A673 (cell line): ENCODE measurements around the gene GPC6.

ENCODE experiments used
- EZH2 ChIP-seq: fragments of 200-600 bp; sonication (generic); IDR thresholded peaks from 2 replicates; pipeline ENCODE4 v1.6.1; 2017; ENCODE audit warnings: borderline replicate concordance, low read depth, mild to moderate bottlenecking, mixed read lengths, antibody characterized with exemption, low read length; ENCODE audit not compliant: poor library complexity, severe bottlenecking
- TF ChIP-seq, protein P1 (sequence below): fragments of 300-800, 200-600 bp; sonication (generic); conservative IDR thresholded peaks from 2 replicates; pipeline ENCODE4 v1.5.1; 2017; ENCODE audit warnings: low read depth, mild to moderate bottlenecking, antibody characterized with exemption, low read length, moderate library complexity, mixed read lengths

DNA sequence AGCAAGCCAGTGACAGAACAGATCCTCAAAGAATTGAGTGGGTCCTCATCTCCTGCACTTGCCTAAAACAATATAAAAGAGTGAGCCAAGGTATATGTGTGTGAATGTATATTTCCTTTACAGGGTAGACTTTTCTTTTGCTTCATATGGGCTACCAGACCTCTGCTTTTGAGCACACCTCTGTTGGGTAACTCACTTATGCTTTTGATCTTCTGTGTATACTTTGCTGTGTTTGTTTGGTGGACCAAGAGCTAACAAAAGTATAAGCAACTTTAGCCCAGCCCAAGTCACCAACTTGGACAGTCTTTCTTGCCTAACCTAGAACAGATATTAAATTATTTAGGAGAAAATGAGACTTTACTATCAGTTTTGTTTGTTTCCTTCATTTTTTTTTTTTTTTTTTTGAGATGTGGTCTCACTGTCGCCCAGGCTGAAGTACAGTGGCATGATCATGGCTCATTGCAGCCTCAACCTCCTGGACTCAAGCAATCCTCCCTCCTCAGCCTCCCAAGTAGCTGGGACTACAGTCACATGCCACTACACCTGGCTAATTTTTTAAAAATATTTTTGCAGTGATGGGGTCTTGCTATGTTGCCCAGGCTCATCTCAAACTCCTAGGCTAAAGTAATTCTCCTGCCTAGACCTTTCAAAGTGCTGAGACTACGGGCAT lies 739.8 kb downstream of the GPC6 start:
- TF ChIP-seq, protein P1, sequence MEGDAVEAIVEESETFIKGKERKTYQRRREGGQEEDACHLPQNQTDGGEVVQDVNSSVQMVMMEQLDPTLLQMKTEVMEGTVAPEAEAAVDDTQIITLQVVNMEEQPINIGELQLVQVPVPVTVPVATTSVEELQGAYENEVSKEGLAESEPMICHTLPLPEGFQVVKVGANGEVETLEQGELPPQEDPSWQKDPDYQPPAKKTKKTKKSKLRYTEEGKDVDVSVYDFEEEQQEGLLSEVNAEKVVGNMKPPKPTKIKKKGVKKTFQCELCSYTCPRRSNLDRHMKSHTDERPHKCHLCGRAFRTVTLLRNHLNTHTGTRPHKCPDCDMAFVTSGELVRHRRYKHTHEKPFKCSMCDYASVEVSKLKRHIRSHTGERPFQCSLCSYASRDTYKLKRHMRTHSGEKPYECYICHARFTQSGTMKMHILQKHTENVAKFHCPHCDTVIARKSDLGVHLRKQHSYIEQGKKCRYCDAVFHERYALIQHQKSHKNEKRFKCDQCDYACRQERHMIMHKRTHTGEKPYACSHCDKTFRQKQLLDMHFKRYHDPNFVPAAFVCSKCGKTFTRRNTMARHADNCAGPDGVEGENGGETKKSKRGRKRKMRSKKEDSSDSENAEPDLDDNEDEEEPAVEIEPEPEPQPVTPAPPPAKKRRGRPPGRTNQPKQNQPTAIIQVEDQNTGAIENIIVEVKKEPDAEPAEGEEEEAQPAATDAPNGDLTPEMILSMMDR = no peak
- no peak for TF ChIP-seq EZH2
